ENCODE data around the gene COL9A3. TPM values are rescaled to one million over a fixed set of nuclear protein-coding genes. Genes with fewer than 3 reads are reported as not detected.

The COL9A3 gene
- total RNA-seq, 1 donor from 2014 or later = 1.8 TPM

DNA sequence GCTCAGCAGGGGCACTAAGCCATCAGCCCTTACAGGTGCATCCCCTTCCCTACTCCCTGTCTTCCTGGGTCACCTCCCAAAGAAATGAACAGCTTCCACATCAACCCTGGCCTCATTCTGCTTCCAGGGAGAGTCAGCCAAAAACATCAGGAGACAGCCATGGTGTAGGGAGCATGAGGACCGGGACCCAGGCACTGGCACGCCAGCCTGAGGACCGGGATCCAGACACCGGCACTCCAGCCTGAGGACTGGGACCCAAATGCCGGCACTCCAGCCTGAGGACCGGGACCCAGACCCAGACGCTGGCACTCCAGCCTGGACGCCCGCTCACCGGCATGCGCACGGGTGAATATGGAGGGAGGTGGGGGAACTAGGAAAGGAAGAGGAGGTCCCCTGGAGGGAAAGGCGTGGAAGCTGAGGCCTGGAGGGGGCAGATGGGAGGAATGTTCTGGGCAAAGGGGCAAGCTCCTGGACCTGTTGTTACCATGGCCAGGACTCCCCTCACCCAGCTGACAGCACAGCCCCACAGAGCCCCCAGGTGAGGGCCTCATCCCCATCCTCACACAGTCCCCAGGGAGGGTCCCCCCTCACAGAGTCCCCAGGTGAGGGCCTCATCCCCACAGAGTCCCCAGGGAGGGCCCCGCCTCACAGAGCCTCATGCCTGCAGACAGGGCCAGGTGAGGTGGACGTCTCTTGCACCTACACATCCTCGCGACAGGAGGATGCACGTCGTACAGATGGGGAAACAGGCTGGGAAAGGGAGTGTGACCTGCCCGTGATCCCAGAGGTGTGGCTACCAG lies 46.5 kb upstream of the COL9A3 start:
- no peaks in the 10 kb centered on the region for H3K9me3 Mint-ChIP-seq (ENCODE audit: unreplicated experiment)
- H3K4me3 Mint-ChIP-seq (ENCODE audit: unreplicated experiment) = no peak overlapping the region
- peaks cover 3% of the 10 kb centered on the region for H3K36me3 Mint-ChIP-seq (ENCODE audit: low read depth, unreplicated experiment)
- TF ChIP-seq, protein P1, sequence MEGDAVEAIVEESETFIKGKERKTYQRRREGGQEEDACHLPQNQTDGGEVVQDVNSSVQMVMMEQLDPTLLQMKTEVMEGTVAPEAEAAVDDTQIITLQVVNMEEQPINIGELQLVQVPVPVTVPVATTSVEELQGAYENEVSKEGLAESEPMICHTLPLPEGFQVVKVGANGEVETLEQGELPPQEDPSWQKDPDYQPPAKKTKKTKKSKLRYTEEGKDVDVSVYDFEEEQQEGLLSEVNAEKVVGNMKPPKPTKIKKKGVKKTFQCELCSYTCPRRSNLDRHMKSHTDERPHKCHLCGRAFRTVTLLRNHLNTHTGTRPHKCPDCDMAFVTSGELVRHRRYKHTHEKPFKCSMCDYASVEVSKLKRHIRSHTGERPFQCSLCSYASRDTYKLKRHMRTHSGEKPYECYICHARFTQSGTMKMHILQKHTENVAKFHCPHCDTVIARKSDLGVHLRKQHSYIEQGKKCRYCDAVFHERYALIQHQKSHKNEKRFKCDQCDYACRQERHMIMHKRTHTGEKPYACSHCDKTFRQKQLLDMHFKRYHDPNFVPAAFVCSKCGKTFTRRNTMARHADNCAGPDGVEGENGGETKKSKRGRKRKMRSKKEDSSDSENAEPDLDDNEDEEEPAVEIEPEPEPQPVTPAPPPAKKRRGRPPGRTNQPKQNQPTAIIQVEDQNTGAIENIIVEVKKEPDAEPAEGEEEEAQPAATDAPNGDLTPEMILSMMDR (IDR thresholded peaks at IDR 0.05; ENCODE audit: unreplicated experiment) = no peak
- H3K27ac Mint-ChIP-seq (ENCODE audit: unreplicated experiment) = no peak overlapping the region
- peaks cover 11% of the 10 kb centered on the region for H3K27me3 Mint-ChIP-seq (ENCODE audit: unreplicated experiment)
- no peak for DNase-seq (ENCODE audit: low spot score)
- peaks cover 4% of the 10 kb centered on the region for H3K4me1 Mint-ChIP-seq (ENCODE audit: unreplicated experiment)

DNA sequence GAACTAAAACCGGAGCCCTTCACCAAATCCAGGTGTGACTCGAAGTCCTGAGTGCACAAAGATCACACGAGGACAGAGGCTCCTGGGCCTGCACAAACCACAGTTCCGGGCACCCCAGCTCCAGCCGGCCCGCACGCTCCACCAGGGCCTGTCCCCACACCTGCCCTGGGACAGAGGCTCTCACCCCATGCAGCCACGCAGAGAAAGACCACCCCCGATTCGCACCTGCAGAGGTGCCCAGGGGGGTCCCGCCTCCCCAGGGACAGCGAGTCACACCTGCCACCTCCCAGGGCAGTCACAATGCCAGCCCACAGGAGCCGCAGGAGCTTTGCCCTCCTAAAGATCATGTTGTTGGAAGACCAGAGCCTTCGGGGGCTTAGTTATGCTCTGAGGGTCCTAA lies 45.9 kb upstream of the COL9A3 start:
- TF ChIP-seq, protein P1 (IDR thresholded peaks at IDR 0.05; ENCODE audit: unreplicated experiment) = no peak
- H3K4me3 Mint-ChIP-seq (ENCODE audit: unreplicated experiment) = no peak overlapping the region
- peaks cover 4% of the 10 kb centered on the region for H3K4me1 Mint-ChIP-seq (ENCODE audit: unreplicated experiment)

DNA sequence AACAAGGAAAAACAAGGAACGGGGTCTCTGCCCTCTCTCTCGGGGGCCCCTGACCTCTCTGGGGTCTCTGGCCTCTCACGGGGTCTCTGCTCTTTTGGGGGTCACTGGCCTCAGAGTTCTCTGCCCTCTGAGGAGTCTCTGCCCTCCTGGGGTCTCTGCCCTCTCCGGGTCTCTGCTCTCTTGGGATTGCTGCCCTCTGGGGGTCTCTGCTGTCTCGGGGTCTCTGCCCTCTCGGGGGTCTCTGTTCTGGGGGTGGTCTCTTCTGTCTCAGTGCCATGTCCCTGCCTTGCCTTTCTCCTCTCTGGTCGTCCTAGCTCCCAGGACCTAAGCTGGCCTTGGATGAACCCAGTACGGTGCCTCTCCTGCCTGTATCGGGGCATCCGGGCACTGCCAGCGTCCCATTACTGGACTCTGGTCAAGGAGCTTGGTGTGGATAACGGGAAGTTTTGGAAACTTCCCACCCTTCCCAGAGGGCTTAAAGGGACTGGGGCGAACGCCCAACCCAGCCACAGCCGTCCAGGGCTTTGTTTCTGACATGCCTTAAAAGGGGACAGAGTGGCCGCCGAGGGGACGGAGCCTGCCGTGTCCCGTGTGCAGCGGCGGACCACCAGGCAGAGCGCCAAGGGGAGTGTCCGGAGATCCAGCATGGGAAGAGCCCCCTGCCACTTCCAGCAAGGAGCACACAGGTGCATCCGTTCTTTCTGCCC lies 45.3 kb upstream of the COL9A3 start:
- Mint-ChIP-seq H3K9me3 (ENCODE audit: unreplicated experiment) (no peaks in the 10 kb centered on the region), H3K27me3 (ENCODE audit: unreplicated experiment) (peaks cover 12% of the 10 kb centered on the region), H3K4me1 (ENCODE audit: unreplicated experiment) (peaks cover 4% of the 10 kb centered on the region), H3K36me3 (ENCODE audit: low read depth, unreplicated experiment) (peaks cover 3% of the 10 kb centered on the region), H3K27ac (ENCODE audit: unreplicated experiment) (no peak overlapping the region), H3K4me3 (ENCODE audit: unreplicated experiment) (no peak overlapping the region)
- TF ChIP-seq, protein P1 (IDR thresholded peaks at IDR 0.05; ENCODE audit: unreplicated experiment) = no peak
- DNase-seq (ENCODE audit: low spot score) = no peak

More for the DNA sequence above, 45.9 kb upstream of the COL9A3 start:
- Mint-ChIP-seq H3K9me3 (ENCODE audit: unreplicated experiment) (no peaks in the 10 kb centered on the region), H3K27ac (ENCODE audit: unreplicated experiment) (no peak overlapping the region), H3K27me3 (ENCODE audit: unreplicated experiment) (peaks cover 12% of the 10 kb centered on the region), H3K36me3 (ENCODE audit: low read depth, unreplicated experiment) (peaks cover 3% of the 10 kb centered on the region)
- no peak for DNase-seq (ENCODE audit: low spot score)

DNA sequence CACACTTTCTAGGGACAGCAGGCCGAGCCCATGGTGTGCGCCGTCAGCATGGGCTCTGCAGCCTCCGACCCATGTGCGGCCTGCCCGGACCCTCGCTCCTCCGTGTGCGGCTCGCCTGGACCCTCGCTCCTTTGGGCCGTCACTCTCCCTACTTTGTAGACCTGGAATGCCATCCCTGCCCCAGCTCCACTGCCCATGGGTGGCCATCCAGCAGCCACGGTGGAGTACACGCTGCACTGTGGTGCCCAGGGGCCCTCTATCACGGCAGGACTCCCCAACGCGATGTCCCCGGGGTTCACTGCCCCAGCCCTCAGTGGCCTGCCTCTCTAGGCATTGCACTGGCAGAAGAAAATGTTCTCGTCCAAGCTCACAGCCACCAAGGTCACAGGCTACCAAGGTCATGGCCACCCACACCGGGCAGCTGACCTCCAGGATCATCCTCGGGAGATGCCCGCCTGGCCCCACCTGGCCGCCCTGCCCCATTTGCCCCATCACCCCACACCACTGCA lies 44.7 kb upstream of the COL9A3 start:
- Mint-ChIP-seq H3K27me3 (ENCODE audit: unreplicated experiment) (peaks cover 13% of the 10 kb centered on the region), H3K4me3 (ENCODE audit: unreplicated experiment) (no peak overlapping the region), H3K4me1 (ENCODE audit: unreplicated experiment) (peaks cover 4% of the 10 kb centered on the region), H3K36me3 (ENCODE audit: low read depth, unreplicated experiment) (peaks cover 6% of the 10 kb centered on the region), H3K9me3 (ENCODE audit: unreplicated experiment) (no peaks in the 10 kb centered on the region), H3K27ac (ENCODE audit: unreplicated experiment) (no peak overlapping the region)
- TF ChIP-seq, protein P1 (IDR thresholded peaks at IDR 0.05; ENCODE audit: unreplicated experiment) = no peak
- no peak for DNase-seq (ENCODE audit: low spot score)

DNA sequence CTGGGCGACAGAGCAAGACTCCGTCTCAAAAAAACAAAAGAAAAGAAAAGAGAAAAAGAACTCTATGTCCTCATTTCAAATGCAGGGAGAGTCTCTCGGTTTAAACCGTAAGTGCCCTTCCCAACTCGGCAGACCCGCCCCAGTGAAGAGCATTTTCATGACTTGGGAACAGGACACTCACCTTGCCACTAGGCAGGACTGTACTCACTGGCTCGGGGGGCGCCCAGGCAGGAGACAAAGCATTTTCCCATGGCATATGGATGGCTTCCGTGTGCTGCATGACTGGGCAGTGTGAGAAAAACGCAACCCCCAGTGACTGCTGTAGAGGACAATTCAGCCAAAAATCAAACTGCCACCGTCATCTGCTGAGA lies 44.2 kb upstream of the COL9A3 start:
- Mint-ChIP-seq H3K27me3 (ENCODE audit: unreplicated experiment) (peaks cover 12% of the 10 kb centered on the region), H3K4me3 (ENCODE audit: unreplicated experiment) (no peak overlapping the region), H3K4me1 (ENCODE audit: unreplicated experiment) (peaks cover 4% of the 10 kb centered on the region), H3K36me3 (ENCODE audit: low read depth, unreplicated experiment) (peaks cover 6% of the 10 kb centered on the region), H3K27ac (ENCODE audit: unreplicated experiment) (no peak overlapping the region), H3K9me3 (ENCODE audit: unreplicated experiment) (no peaks in the 10 kb centered on the region)
- TF ChIP-seq, protein P1 (IDR thresholded peaks at IDR 0.05; ENCODE audit: unreplicated experiment) = no peak
- DNase-seq (ENCODE audit: low spot score) = no peak

Data from endothelial cell (in vitro differentiated cells).